ENCODE data around the gene CDV3.

GRCh38 chr3:133542871-133543270 lies 30.6 kb upstream of the CDV3 start:
- TF ChIP-seq POLR2AphosphoS5 (IDR thresholded peaks at IDR 0.05; ENCODE audit: insufficient read depth, low read depth, low read length) (no peak), POLR2A (IDR thresholded peaks at IDR 0.05; ENCODE audit: low read depth, low read length) (no peak), CTCF (IDR thresholded peaks at IDR 0.05; ENCODE audit: extremely low read depth in 1 of 2, insufficient read depth in 1 of 2, low read depth in 1 of 2, low read length in 2 of 2) (no peak), MAX (IDR thresholded peaks at IDR 0.05; ENCODE audit: insufficient read depth, insufficient read length) (no peak), EZH2 (IDR thresholded peaks at IDR 0.05; ENCODE audit: borderline replicate concordance, low read depth, low read length, severe bottlenecking) (no peak), MYC (IDR thresholded peaks at IDR 0.05; ENCODE audit: low read depth, low read length) (no peak), FOS (IDR thresholded peaks at IDR 0.05; ENCODE audit: borderline replicate concordance, insufficient read depth, low read length) (no peak), JUN (IDR thresholded peaks at IDR 0.05; ENCODE audit: borderline replicate concordance, insufficient read depth, insufficient read length, low read depth) (no peak)

Measured in endothelial cell of umbilical vein (primary cell).